Astrocyte (in vitro differentiated cells and primary cell): Measurements from ENCODE around the gene TCF19. TPM values are rescaled to one million over a fixed set of nuclear protein-coding genes. Genes with fewer than 3 reads are reported as not detected.

ENCODE experiments used
- DNase-seq: peaks from one replicate; pipeline ENCODE4 v3.0.0-alpha.2; 2010; ENCODE audit warnings: low read depth
- FAIRE-seq: peaks from 2 replicates; lab custom pipeline; 2011; peaks lifted over from hg19 to GRCh38; lab: Jason Lieb, UNC
- H2AFZ ChIP-seq: 2 replicates; pipeline ENCODE4 v1.6.0; 2012; ENCODE audit warnings: low read depth, low read length, inconsistent platforms
- H3K27ac ChIP-seq: 2 replicates; pipeline ENCODE4 v1.5.1; 2011; ENCODE audit warnings: low read depth, low read length, inconsistent platforms
- H3K27me3 ChIP-seq: 2 replicates; pipeline ENCODE4 v1.6.0; 2011; ENCODE audit warnings: low read length, inconsistent platforms; ENCODE audit not compliant: insufficient read depth
- H3K36me3 ChIP-seq: 2 replicates; pipeline ENCODE4 v1.5.1; 2011; ENCODE audit warnings: low read length, inconsistent platforms; ENCODE audit not compliant: insufficient read depth
- H3K4me1 ChIP-seq: 2 replicates; pipeline ENCODE4 v1.5.1; 2011; ENCODE audit warnings: low read length, inconsistent platforms; ENCODE audit not compliant: insufficient read depth
- H3K4me2 ChIP-seq: 2 replicates; pipeline ENCODE4 v1.6.0; 2012; ENCODE audit warnings: low read length, inconsistent platforms
- H3K4me3 ChIP-seq: 2 replicates; pipeline ENCODE4 v1.5.1; 2011; ENCODE audit warnings: low read depth, mild to moderate bottlenecking, low read length, inconsistent platforms; ENCODE audit not compliant: insufficient read depth
- H3K79me2 ChIP-seq: 2 replicates; pipeline ENCODE4 v1.6.0; 2012; ENCODE audit warnings: mild to moderate bottlenecking, low read length, inconsistent platforms; ENCODE audit not compliant: insufficient read depth
- H3K9ac ChIP-seq: 2 replicates; pipeline ENCODE4 v1.6.0; 2012; ENCODE audit warnings: mild to moderate bottlenecking, low read length, inconsistent platforms
- H3K9me3 ChIP-seq: 2 replicates; pipeline ENCODE4 v1.5.1; 2012; ENCODE audit warnings: low read depth, mild to moderate bottlenecking, low read length, inconsistent platforms; ENCODE audit not compliant: insufficient read depth
- H4K20me1 ChIP-seq: 2 replicates; pipeline ENCODE4 v1.6.0; 2012; ENCODE audit warnings: low read length, inconsistent platforms; ENCODE audit not compliant: insufficient read depth
- H3K27ac Mint-ChIP-seq: one replicate; pipeline ENCODE4 v1.8.0; 2021; ENCODE audit warnings: mild to moderate bottlenecking, mixed read lengths; ENCODE audit not compliant: unreplicated experiment
- H3K27me3 Mint-ChIP-seq: one replicate; pipeline ENCODE4 v1.8.0; 2021; ENCODE audit warnings: low read depth, mixed read lengths; ENCODE audit not compliant: unreplicated experiment
- H3K36me3 Mint-ChIP-seq: one replicate; pipeline ENCODE4 v1.8.0; 2021; ENCODE audit warnings: low read depth, mixed read lengths; ENCODE audit not compliant: unreplicated experiment
- H3K4me1 Mint-ChIP-seq: one replicate; pipeline ENCODE4 v1.8.0; 2021; ENCODE audit warnings: low read depth, mixed read lengths; ENCODE audit not compliant: unreplicated experiment
- H3K4me3 Mint-ChIP-seq: one replicate; pipeline ENCODE4 v1.8.0; 2021; ENCODE audit warnings: mild to moderate bottlenecking, moderate library complexity, mixed read lengths; ENCODE audit not compliant: unreplicated experiment
- H3K9me3 Mint-ChIP-seq: one replicate; pipeline ENCODE4 v1.8.0; 2021; ENCODE audit warnings: mild to moderate bottlenecking, mixed read lengths; ENCODE audit not compliant: unreplicated experiment
- EZH2 ChIP-seq: IDR thresholded peaks from 2 replicates; pipeline ENCODE4 v1.6.1; 2012; ENCODE audit warnings: mild to moderate bottlenecking, low read length, inconsistent platforms; ENCODE audit not compliant: insufficient read depth
- total RNA-seq: library from RNA; stranded (reverse); gene quantifications from 2 replicates; pipeline ENCODE4 v1.2.1, GENCODE V29; 2021
- TF ChIP-seq, protein P1 (sequence below): IDR thresholded peaks from 2 replicates; pipeline ENCODE4 v1.5.1; 2011; ENCODE audit warnings: low read depth, mild to moderate bottlenecking, inconsistent platforms, low read length, moderate library complexity; ENCODE audit not compliant: insufficient read depth

Gene TCF19
- total RNA-seq, 1 donor from 2014 or later = 2.5 TPM

DNA sequence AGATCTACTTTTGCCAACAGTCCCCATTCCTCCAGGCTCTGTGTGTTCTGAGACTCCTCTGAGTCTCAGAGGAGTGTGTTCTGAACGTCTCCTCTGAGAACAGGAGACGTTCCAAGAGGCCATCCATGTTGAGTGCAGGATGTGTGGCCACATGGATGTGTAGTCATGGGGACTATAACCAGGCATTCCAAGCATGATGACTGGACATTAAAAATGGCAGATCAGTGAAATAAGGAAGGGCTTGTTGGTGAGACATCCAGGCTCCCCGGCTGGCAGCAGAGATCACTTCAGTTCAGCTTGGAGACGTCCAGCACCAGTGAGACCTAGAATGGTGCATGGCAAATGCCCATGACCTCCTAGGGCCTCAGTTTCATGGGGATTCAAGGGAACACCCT is 46.4 kb downstream of the TCF19 start:
- Mint-ChIP-seq H3K4me3 (peak overlapping the region; percentile 25), H3K27ac (peak overlapping the region; percentile 96), H3K36me3 (no peaks in the 10 kb centered on the region), H3K9me3 (no peaks in the 10 kb centered on the region), H3K4me1 (peaks cover 25% of the 10 kb centered on the region), H3K27me3 (no peaks in the 10 kb centered on the region)
- Histone ChIP-seq H3K4me2 (peak overlapping the region; percentile 92), H3K27ac (no peak overlapping the region), H3K27me3 (no peaks in the 10 kb centered on the region), H4K20me1 (no peaks in the 10 kb centered on the region), H3K79me2 (no peaks in the 10 kb centered on the region), H3K9me3 (no peaks in the 10 kb centered on the region), H2AFZ (no peak overlapping the region), H3K4me1 (no peaks in the 10 kb centered on the region), H3K36me3 (no peaks in the 10 kb centered on the region), H3K4me3 (no peak overlapping the region), H3K9ac (no peak overlapping the region)
- no peak for TF ChIP-seq EZH2
- TF ChIP-seq, protein P1, sequence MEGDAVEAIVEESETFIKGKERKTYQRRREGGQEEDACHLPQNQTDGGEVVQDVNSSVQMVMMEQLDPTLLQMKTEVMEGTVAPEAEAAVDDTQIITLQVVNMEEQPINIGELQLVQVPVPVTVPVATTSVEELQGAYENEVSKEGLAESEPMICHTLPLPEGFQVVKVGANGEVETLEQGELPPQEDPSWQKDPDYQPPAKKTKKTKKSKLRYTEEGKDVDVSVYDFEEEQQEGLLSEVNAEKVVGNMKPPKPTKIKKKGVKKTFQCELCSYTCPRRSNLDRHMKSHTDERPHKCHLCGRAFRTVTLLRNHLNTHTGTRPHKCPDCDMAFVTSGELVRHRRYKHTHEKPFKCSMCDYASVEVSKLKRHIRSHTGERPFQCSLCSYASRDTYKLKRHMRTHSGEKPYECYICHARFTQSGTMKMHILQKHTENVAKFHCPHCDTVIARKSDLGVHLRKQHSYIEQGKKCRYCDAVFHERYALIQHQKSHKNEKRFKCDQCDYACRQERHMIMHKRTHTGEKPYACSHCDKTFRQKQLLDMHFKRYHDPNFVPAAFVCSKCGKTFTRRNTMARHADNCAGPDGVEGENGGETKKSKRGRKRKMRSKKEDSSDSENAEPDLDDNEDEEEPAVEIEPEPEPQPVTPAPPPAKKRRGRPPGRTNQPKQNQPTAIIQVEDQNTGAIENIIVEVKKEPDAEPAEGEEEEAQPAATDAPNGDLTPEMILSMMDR = no peak
- FAIRE-seq = no peak
- DNase-seq = no peak

DNA sequence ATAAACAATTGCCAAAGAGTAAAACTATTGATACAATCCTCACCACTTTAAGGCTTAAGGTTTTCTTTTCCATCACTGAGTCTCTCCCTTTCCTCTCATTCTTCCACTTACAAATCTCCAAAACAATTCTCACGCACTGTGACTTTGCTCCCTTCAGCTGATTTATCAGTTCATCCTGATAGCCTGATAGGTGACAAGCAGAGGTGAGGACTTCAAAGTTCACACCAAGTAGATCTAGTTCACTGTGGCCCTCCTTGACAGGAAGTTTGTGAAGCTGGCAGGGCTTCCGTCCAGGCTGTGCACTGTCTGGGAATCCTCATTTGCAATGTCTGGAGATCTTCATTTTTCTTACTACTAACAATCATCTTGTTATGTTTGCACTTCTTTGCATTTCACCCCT is 47.2 kb downstream of the TCF19 start:
- no peak for DNase-seq
- H3K36me3 ChIP-seq = no peaks in the 10 kb centered on the region
- Mint-ChIP-seq H3K4me3 (peak overlapping the region; percentile 23), H3K9me3 (no peaks in the 10 kb centered on the region), H3K27me3 (no peaks in the 10 kb centered on the region), H3K4me1 (peaks cover 25% of the 10 kb centered on the region), H3K36me3 (no peaks in the 10 kb centered on the region), H3K27ac (no peak overlapping the region)
- no peak overlapping the region for H3K27ac ChIP-seq
- no peaks in the 10 kb centered on the region for H3K4me1 ChIP-seq
- peaks cover 3% of the 10 kb centered on the region for H3K27me3 ChIP-seq
- FAIRE-seq = no peak
- no peaks in the 10 kb centered on the region for H3K9me3 ChIP-seq
- no peaks in the 10 kb centered on the region for H3K79me2 ChIP-seq
- H3K9ac ChIP-seq = no peak overlapping the region
- no peaks in the 10 kb centered on the region for H4K20me1 ChIP-seq
- H3K4me2 ChIP-seq = no peak overlapping the region
- no peak overlapping the region for H3K4me3 ChIP-seq
- no peak for TF ChIP-seq EZH2
- TF ChIP-seq, protein P1 = no peak
- no peak overlapping the region for H2AFZ ChIP-seq

DNA sequence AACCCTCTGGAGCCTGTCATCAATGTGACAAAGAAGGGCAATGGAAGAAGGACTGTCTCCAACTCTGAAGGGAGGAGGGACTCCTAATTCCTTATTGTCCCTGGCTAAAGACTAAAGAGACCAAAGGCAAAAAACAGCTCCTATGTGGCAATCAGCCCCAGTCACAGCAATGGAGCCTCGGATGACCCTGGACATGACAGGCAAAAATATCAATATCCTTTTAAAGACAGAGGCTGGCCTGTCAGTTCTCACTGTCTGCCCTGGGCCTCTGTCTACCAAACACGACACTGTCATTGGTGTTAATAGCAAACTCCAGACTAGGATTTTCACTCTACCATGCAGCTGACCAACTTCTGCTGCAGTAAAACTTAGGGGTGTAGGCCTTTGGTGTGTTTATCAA is 50.1 kb downstream of the TCF19 start:
- Histone ChIP-seq H3K4me3 (no peak overlapping the region), H3K4me1 (no peaks in the 10 kb centered on the region), H3K27me3 (peaks cover 3% of the 10 kb centered on the region), H4K20me1 (no peaks in the 10 kb centered on the region), H3K9me3 (no peaks in the 10 kb centered on the region), H3K27ac (no peak overlapping the region), H3K9ac (no peak overlapping the region), H2AFZ (no peak overlapping the region), H3K79me2 (no peaks in the 10 kb centered on the region), H3K4me2 (no peak overlapping the region), H3K36me3 (no peaks in the 10 kb centered on the region)
- FAIRE-seq = no peak
- H3K4me3 Mint-ChIP-seq = no peak overlapping the region
- TF ChIP-seq, protein P1 = no peak
- TF ChIP-seq EZH2 = no peak
- no peaks in the 10 kb centered on the region for H3K9me3 Mint-ChIP-seq
- no peaks in the 10 kb centered on the region for H3K36me3 Mint-ChIP-seq
- peaks cover 18% of the 10 kb centered on the region for H3K4me1 Mint-ChIP-seq
- peaks cover 5% of the 10 kb centered on the region for H3K27me3 Mint-ChIP-seq
- H3K27ac Mint-ChIP-seq = no peak overlapping the region
- no peak for DNase-seq
